ENCODE data around the gene OR2M4.
"Not testable (repeated sequence)": the region's sequence is repeated elsewhere in the genome, so short reads cannot be mapped to it uniquely, and the experiment has no call there.

OR2M4 gene, protein sequence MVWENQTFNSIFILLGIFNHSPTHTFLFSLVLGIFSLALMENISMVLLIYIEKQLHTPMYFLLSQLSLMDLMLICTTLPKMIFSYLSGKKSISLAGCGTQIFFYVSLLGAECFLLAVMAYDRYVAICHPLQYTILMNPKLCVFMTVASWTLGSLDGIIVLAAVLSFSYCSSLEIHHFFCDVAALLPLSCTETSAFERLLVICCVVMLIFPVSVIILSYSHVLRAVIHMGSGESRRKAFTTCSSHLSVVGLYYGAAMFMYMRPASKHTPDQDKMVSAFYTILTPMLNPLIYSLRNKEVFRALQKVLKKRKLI

DNA sequence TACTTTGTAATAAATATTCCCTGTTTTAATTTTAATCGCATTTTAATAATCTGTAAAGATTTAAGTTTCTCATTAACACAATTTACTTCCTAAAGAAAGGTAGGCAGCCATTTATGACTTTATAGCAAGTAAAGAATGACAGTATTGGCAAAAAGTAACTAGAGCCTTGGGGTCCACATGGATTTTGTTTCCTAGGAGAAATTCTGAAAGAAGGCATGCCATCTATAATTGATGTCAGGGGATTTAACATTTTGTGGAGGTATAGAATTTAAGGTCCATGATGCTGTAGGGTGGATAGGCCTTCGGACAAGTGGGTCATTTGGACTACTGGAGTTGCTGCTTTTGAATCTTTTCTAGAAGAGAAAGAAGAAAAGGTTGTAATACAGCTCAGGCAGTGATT is at the start of gene OR2M4:
Gene OR2M4, plus strand, starts transcription at position 301 of the 400 bp plus-strand sequence. CDS start 7,512 bp downstream, outside the sequence.
- DNase-seq: no peak

DNA sequence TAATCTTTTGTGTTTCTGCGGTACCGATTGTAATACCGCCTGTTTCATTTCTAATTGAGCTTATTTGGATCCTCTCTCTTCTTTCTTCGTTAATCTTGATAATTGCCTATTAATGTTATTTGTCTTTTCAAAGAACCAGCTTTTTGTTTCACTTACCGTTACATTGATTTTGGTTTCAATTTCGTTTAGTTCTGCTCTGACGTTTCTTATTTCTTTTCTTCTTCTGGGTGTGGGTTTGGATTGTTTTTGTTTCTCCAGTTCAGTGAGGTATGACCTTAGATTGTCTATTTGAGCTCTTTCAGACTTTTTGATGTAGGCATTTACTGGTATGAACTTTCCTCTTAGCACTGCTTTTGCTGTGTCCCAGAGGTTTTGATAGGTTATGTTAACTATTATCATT is 47.2 kb upstream of the OR2M4 start:
- DNase-seq: no peak

DNA sequence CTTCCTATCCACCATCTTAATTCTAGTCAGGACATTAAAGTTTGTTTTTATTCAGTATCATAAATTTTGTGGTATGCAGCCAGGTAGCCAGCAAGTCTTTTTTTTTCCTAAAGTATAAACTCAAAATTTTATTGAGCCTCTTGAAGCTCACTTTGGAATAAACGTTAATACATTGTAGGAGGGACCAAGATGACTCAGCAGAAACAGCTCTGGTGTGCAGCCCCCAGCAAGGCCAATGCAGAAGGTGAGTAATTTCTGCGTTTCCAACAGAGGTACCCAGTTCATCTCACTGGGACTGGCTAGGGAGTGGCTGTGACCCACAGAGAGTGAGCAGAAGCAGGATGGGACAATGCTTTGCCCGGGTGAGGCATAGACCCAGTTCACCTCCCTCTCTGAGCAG is 43.9 kb upstream of the OR2M4 start:
- no peak for DNase-seq

DNA sequence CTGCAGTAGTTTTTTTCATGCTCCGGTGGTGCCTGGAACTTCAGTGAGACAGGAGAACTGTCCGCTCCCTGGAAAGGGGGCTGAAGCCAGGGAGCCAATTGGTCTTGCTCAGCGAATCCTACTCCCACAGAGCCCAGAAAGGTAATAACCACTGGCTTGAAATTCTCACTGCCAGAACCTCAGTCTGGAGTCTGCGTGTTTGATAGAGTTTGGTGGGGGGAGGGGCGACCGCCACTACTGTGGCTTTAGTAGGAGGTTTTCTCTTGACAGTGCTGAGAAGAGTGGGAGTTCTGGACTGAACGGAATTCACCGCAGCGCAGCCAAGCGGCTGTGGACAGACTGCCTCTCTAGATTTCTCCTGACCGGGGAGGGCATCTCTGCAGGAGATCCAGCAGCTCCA is 42.2 kb upstream of the OR2M4 start:
- no peak for DNase-seq

DNA sequence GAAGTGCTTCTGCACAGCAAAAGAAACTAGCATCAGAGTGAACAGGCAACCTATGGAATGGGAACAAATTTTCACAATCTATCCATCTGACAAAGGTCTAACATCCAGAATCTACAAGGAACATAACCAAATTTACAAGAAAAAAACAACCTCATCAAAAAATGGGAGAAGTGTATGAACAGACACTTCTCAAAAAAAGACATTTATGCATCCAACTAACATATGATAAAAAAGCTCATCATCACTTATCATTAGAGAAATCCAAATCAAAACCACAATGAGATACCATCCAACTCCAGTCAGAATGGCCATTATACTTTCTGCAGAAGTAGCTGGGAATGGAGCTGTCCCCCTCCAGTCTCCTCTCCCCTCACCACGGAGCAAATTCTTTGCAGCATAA is 37.1 kb upstream of the OR2M4 start:
- no peak for DNase-seq

DNA sequence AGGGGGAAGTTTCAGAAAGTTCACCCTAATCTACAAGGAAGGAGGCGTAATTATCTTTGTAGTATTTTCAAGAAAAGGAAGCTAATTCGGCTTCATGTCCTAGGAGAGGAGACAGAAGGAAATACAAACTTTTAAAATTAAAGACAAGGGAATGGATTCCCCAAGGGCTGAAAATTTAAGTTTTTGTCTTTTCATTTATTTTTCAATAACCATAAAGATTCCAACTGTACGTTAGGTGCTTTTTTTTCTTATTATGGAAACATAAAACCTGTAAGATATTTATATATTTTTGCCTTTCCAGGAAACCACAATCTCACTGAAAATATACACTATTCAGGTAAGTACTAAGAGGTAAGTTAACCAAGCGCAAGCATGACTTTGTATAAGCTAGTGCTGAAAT is 34.3 kb upstream of the OR2M4 start, which contains the start of gene OR2M3:
Gene OR2M3, plus strand, starts transcription at position 301 of the 400 bp plus-strand sequence. CDS start 5,803 bp downstream, outside the sequence.
- no peak for DNase-seq

DNA sequence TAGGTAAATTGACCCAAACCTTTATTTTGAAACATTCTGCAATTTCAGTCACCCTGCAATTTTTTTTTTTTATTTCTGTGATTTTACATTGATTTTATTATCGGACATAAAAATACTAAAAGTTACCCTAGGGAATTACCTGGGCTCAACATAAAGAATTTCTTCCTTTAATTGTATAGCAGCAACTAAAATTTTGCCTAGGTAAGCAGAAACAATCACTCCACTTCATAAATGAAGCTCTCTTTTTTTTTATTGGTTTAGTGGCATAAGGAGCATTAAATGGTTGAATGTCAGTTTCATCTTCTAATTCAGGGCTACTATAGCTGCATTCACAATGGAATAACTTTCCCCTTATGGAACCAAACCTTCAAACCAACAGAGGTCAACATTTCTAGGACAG is 15.3 kb upstream of the OR2M4 start:
- DNase-seq: no peak

DNA sequence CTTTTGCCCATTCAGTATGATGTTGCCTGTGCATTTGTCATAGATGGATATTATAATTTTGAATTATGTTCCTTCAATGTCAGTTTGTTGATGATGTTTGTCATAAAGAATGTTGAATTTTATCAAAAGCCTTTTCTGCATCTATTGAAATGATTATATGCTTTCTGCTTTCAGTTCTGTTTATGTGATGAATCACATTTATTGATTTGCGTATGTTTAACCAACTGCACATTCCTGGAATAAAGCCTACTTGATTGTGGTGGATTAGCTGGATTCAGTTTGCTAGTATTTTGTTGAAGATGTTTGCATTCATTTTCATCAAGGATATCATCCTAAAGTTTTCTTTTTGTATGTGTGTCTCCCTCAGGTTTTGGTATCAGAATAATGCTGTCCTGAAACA is 5.7 kb upstream of the OR2M4 start:
- no peak for DNase-seq

DNA sequence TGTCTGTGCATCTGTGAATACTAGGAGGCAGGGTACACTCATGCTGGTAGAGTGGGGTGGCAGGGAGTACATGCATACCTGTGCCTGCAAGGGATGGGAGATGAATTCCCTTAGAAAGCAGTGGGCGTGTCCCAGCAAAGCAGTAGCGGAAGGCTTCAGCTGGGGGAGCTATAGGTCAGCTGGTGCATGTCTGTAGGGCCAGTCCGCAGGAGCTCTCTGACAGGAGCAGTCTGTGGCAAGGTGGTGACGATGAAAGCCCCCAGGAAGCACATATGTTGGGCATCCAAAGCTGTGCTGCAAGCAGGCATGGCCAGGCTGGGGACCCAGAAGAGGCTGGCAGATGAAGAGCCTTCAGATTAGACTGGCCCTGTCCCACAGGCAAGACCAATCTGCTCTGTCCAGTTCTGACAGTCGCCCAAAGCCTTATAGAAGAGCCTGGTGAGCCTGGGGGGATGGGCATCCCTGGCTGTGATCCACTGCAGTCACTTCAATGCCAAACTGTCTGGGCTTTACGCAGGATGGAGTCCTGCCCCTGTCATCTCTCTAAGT is 1.8 kb upstream of the OR2M4 start:
- DNase-seq: no peak

DNA sequence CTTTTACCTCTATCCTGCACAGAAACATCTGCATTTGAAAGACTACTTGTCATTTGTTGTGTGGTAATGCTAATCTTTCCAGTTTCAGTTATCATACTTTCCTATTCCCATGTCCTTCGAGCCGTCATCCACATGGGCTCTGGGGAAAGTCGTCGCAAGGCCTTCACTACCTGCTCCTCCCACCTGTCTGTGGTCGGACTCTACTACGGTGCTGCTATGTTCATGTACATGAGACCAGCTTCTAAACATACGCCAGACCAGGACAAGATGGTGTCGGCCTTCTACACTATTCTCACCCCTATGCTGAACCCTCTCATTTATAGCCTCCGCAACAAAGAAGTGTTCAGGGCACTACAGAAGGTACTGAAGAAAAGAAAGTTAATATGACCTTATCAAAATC is 8.3 kb downstream of the OR2M4 start:
- no peak for DNase-seq

DNA sequence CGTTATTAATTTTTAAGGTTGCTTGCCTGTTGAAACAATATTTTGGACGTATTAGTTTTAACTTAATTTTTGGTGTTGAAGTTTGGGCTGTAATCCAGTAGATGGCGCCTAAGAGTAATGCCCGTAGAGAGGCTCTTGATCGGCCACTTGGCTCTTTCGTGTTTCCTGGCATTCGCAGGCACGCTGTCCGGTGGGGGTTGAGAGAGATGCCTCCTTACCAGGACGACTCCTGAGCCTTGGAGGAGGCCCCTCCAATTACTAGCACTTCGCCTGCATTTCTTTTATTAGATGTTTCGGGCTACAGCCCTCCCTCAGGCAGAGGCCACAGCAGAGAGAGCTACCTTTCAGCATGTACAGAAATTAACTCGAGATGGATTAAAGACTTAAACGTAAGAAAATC is 12.0 kb downstream of the OR2M4 start:
- DNase-seq: no peak

DNA sequence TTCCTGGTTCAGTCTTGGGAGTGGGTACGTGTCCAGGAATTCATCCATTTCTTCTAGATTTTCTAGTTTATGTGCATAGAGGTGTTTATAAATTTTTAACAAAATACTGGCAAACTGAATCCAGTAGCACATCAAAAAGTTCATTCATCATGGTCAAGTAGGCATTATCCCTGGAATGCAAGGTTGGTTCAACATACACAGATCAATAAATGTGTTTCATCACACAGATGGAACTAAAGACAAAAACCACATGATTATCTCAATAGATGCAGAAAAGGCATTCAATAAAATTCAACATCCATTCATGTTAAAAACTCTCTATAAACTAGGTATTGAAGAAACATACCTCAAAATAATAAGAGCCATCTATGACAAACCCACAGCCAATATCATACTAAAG is 28.1 kb downstream of the OR2M4 start:
- DNase-seq: not testable (repeated sequence)

DNA sequence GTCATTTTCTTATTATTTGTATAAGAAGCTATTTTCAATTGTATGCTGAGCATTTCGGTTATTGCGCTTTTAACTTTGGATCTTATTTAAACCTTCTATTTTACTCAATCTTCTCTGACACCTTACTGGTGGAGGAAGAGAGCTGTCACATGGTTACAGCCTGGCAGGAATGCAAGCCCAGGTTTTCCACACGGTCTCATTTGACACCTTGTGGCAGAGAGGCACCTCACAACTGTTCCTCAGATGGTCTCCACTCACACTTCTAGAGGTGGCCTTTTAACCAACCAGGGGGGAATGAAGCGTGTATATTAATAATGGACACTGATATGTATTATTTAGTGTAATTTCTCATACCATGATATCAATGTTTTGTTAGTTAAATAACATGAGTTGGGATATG is 37.0 kb downstream of the OR2M4 start:
- DNase-seq: no peak

DNA sequence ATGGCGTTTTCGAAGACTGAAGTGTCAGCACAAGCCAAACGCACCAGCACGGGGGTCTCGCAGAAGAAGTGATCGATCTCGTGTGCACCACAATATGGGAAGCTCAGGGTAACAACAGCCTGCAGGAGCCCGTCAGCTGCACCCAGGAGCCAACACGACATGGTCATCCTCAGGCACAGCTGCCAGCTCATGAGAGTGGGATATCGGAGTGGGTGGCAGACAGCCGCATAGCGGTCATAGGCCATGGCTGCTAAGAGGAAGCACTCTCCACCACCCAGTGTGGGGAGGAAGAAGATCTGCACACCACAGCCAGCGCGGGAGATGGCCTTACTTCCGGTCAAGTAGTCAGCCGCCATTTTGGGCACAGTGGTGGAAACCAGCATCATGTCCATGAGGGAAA is 42.0 kb downstream of the OR2M4 start:
- not testable (repeated sequence) for DNase-seq

DNA sequence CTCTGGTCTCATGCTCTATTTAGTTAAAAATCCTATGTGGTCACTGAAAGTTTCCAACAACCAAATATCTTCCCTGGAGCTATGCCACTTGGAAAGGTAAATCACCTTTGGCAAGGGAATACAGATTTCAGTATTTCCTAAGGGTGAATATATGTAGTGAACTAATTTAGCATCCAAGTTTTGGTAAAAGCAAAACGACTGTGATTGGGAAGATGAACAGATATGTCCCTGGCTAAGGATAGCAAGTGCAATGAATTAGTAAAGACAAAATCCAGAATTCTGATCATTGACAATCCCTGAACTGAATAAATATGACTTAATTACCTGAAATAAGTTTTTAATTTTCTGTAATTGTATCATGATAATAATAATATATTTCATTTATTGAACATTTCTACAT is 46.7 kb downstream of the OR2M4 start, which contains the start of gene OR2T33:
Gene OR2T33, minus strand, starts transcription at position 101 of the 400 bp plus-strand sequence. CDS start 4,162 bp downstream, outside the sequence.
- DNase-seq: no peak

DNA sequence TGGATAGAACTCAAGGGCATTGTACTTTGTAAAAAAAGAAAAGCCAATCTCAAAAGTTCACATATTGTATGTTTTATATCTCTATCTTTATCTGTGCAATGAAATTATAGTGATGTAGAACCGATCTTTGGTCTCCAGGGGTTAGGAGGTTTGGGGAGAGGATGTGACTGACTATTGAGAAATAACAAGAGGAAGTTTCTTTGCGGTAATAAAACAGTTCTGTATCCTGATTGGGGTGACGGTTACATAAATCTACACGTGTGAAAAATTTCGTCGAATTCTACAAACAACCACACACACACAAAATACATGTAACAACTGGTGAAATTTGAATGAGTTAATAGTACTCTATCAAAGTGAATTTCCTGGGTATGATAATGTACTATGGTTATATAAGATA is 57.2 kb downstream of the OR2M4 start:
- DNase-seq: no peak

All from NCI-H2227 treated with DMSO at 0.1 percent for 48 hours (cell line).